Colonic mucosa (tissue), 4 donors: Measurements from ENCODE around the gene KLF9. TPM values are rescaled to one million over a fixed set of nuclear protein-coding genes. Genes with fewer than 3 reads are reported as not detected.

Experiments used
- DNase-seq: peaks from one replicate; pipeline ENCODE4 v3.0.0-alpha.2; 2020
- H3K27ac ChIP-seq: fragments of 200-600 bp; one replicate; pipeline ENCODE4 v1.8.0; 2021
- H3K27me3 ChIP-seq: fragments of 200-600 bp; one replicate; pipeline ENCODE4 v1.8.0; 2021
- H3K36me3 ChIP-seq: fragments of 200-600 bp; one replicate; pipeline ENCODE4 v1.8.0; 2021
- H3K4me1 ChIP-seq: fragments of 200-600 bp; one replicate; pipeline ENCODE4 v1.8.0; 2021; ENCODE audit warnings: mild to moderate bottlenecking
- H3K4me3 ChIP-seq: fragments of 200-600 bp; one replicate; pipeline ENCODE4 v1.8.0; 2021
- H3K9ac ChIP-seq, 2 donors: one replicate each; pipeline ENCODE4 v1.7.0; 2013; ENCODE audit warnings: control low read depth in 2 of 2, low read depth in 2 of 2, low read length in 2 of 2
- H3K9me3 ChIP-seq: fragments of 200-600 bp; one replicate; pipeline ENCODE4 v1.8.0; 2021
- CTCF ChIP-seq: fragments of 200-600 bp; IDR thresholded peaks from one replicate; pipeline ENCODE4 v1.8.0; 2022; ENCODE audit warnings: antibody characterized with exemption, mild to moderate bottlenecking
- intact Hi-C: fragments of 100-400 bp; cut with DNase I; formaldehyde crosslinking; loops from one replicate; pipeline ENCODE4 v1.14.1; 2022
- total RNA-seq, 2 donors: library from RNA; stranded (reverse); fragmentation: NEBNext Ultra II Directional in 1 of 2; extraction: Animal tissue kit (Norgen Biotek cat#: 25700) in 1 of 2; gene quantifications; one replicate each; pipeline ENCODE4 v1.2.1, GENCODE V29; 2021
- donor health status: healthy.
- donor health status: DM: no; HTN: no; CAD: no.
- donor health status: DM: no; HTN: no; CAD: no.

The KLF9 gene
- total RNA-seq, 2 donors from 2014 or later = 13.5 to 18.8 TPM

- no peaks in the 10 kb centered on the region for H3K36me3 ChIP-seq
- no peak for DNase-seq
- peaks cover 22% of the 10 kb centered on the region for H3K4me1 ChIP-seq
- intact Hi-C loops = no loop called here
- no peak overlapping the region for H3K9ac ChIP-seq
- TF ChIP-seq CTCF = no peak
- no peak overlapping the region for H3K4me3 ChIP-seq
- no peaks in the 10 kb centered on the region for H3K9me3 ChIP-seq
- no peak overlapping the region for H3K27ac ChIP-seq
- no peaks in the 10 kb centered on the region for H3K27me3 ChIP-seq
These were observed 18.8 kb downstream of the KLF9 start for GRCh38 chr9:70395652-70396051.

GRCh38 chr9:70392850-70393249 lies 21.6 kb downstream of the KLF9 start:
- intact Hi-C loops = no loop called here
- TF ChIP-seq CTCF = no peak
- H3K9me3 ChIP-seq = no peaks in the 10 kb centered on the region
- H3K27ac ChIP-seq = peak overlapping the region; percentile 56
- no peak for DNase-seq
- H3K27me3 ChIP-seq = no peaks in the 10 kb centered on the region
- no peak overlapping the region for H3K4me3 ChIP-seq
- H3K9ac ChIP-seq = peak overlapping the region; percentile 48 to 57
- no peaks in the 10 kb centered on the region for H3K36me3 ChIP-seq
- peaks cover 17% of the 10 kb centered on the region for H3K4me1 ChIP-seq

- intact Hi-C loops = no loop called here
- no peak overlapping the region for H3K27ac ChIP-seq
- no peak for TF ChIP-seq CTCF
- no peak overlapping the region for H3K4me3 ChIP-seq
- peak overlapping the region in 1 of 2 donors; percentile 57 for H3K9ac ChIP-seq
- H3K4me1 ChIP-seq = peaks cover 11% of the 10 kb centered on the region
- H3K9me3 ChIP-seq = no peaks in the 10 kb centered on the region
- DNase-seq = no peak
- no peaks in the 10 kb centered on the region for H3K27me3 ChIP-seq
- no peaks in the 10 kb centered on the region for H3K36me3 ChIP-seq
These were observed 22.3 kb downstream of the KLF9 start for GRCh38 chr9:70392189-70392588.

- intact Hi-C loops = no loop called here
- Histone ChIP-seq H3K9me3 (no peaks in the 10 kb centered on the region), H3K27me3 (no peaks in the 10 kb centered on the region), H3K36me3 (no peaks in the 10 kb centered on the region), H3K4me1 (peaks cover 7% of the 10 kb centered on the region), H3K27ac (no peak overlapping the region), H3K9ac (no peak overlapping the region), H3K4me3 (no peak overlapping the region)
- DNase-seq = no peak
- TF ChIP-seq CTCF = no peak
These were observed 23.5 kb downstream of the KLF9 start for GRCh38 chr9:70390933-70391341.

GRCh38 chr9:70389621-70390266 lies 24.7 kb downstream of the KLF9 start:
- Histone ChIP-seq H3K9ac (no peak overlapping the region), H3K27me3 (no peaks in the 10 kb centered on the region), H3K36me3 (no peaks in the 10 kb centered on the region), H3K27ac (no peak overlapping the region), H3K4me3 (no peak overlapping the region), H3K9me3 (no peaks in the 10 kb centered on the region), H3K4me1 (peaks cover 7% of the 10 kb centered on the region)
- no peak for DNase-seq
- intact Hi-C loops = no loop called here
- TF ChIP-seq CTCF = no peak
